Amniotic epithelial cell (primary cell): Measurements from ENCODE around the gene DDX24.

ENCODE experiments used
- DNase-seq: peaks from one replicate; pipeline ENCODE4 v3.0.0-alpha.2; 2010; ENCODE audit warnings: low read depth

DDX24 gene

DNA sequence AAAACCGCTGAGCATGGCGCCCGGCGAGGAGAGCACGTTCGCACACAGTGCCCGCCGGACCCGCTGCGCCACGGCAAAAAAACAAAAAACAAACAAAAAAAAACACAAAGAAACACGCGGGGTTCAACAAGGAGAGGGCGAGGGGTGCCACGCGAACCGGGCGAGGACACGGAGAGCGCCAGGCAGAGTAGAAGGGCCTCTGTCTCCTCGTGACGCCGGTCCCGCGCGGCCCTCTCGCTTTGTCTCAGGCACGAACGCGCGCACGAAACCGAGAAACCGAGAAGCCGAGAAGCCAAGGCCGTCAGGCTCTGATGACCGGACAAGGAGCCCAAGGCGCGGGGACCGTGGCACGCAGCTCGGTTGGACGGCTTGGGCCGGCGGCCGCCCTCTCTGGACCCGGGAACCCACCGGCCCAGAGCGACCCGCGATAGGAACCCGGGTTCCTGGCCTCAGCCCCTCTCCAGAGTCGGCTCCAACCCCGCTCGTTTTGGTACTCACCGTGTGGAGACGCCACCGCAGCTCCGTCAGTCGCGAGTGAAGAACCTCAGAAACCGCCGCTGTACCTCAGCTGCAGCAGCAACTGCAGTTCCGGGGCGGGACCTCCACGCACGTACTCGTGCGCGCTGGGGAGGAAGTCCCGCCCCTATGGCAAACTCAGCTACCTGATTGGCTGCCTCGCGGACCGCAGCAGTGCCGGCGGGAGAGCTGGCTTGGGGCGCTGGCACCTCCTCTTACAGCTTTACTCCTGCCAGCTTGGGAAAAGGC is at the start of gene DDX24, which contains the start of gene IFI27L1:
Gene DDX24 (minus strand): TSS at position 582 of the 765 bp plus-strand sequence. CDS start 1,460 bp downstream, outside the sequence.
Gene IFI27L1 (plus strand): TSS at position 690 of the 765 bp plus-strand sequence. CDS start 15,628 bp downstream, outside the sequence.
- DNase-seq: peak; percentile 89

DNA sequence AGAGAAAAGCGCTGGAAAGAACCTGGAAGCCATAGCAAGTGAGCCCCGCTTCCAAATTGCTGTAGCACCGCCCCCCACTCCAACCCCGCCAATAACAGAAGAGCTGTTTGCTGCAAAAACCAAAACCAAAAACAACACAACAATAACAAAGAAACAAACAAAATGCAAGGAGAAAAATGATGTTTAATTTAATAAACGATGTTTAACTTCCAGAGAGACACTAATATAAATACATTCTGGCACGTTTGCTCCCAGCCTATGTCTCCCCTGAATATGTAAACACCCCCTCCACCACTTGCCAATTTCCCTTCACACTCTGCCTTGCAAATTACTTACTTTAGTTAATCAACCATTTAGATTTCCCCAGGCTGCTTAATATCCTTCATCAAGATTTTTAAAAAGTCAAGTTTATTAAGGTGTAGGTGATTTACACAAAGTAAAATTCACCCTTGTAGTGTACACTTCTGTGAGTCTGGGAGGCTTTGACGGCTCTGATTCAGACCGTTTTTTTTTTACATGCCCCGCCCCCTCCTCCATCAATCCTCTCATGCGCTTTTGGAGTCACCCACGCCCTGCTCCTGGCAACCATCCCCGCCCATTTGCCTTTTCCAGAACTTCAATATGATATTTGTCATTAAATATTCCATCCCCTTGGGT is 48.9 kb upstream of the DDX24 start:
- DNase-seq: peak; percentile 47

DNA sequence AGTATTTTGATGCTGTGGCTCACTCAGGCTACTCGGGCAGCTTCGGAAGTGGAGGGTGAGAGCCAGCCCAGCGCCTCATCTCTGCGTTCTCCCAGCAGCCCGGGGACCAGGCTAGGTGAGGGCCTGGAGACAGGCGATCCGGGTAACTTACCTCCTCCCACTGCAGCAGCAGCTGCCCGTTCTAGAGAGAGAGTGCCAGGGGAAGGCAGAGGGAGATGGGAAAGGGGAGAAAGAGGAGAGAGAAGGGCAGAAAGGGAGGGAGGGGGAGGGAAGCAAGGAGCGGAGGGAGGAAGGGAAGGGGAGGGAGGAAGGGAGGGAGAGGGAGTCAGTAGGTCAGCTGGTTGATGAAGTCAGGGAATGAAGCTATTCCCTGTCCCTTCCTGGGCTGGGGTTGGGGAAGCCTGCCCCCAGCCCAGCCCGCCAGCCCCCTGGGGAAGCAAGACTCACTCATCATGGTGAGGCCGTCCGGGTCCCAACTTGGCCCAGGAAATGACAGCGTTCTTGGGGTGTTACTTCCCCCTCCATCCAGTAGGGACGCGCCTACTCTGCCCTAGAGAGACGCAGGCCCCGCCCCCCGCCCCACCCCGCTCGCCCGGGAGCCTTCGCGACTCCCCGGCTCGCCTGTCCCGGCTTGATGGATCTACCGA is 48.2 kb upstream of the DDX24 start, which contains the start of gene IFI27L2:
Gene IFI27L2 (minus strand): TSS at position 494 of the 647 bp plus-strand sequence. CDS start 40 bp downstream, at position 454.
- DNase-seq: peak; percentile 84

- DNase-seq: no peak
These were observed 47.3 kb upstream of the DDX24 start for GRCh38 chr14:94128216-94128839.

DNA sequence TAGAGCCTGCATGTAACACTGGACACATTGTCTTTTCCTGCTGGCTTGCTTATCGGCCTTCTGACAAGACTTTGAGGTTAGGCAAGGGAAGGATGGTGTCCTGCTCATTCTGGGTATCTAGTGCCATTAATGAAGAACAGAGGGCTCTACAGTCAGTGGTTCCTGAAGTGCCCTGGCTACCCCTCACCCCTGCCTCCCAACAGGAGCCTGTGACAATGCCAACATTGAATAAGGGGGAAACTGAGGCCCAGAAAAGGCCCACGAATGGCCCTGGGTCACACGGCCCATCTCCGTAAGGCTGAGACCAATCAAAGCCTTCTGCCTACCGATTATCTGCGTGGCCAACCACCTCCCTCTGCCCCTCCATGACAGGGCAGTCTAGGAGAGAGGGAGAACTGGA is 46.3 kb upstream of the DDX24 start:
- no peak for DNase-seq

GRCh38 chr14:94126800-94127199 is 45.8 kb upstream of the DDX24 start:
- DNase-seq: no peak

- DNase-seq: no peak
These were observed 45.3 kb upstream of the DDX24 start for GRCh38 chr14:94126419-94126677.

DNA sequence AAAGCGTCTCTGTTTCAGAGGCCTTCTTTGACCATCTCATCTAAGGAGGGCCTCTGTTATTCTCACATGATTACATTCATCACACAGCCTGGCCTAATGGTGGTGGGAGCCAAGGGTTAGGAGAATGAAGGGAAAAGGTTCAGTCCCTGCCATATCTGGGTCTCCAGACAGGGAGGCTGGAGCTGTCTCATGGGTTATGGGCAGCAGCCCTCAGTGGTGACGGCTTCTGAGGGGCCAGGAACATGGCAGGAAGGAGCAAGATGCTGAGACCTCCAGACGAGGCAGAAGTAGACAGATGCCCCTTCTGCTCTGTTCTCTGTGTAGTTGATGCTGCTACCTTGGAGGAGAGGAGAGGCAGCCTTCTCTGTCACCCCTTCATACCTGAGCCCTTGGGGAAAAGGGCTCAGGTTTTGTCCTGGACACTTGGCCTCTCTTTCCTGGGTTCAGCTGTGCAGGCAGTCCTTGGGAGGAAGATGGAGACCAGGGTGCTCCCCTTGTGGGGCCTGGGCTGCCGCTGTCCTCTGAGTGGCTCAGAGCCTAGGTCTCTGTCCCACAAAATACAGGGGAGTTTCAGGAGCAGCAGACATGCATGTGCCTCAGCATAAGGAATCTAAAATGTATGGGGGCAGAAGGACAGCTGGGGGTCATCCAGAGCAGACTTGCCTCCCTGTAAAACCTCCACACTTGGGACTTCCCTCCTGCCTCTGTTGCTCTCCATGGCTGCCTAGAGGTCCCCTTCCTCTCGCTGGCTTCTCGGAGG is 44.8 kb upstream of the DDX24 start:
- DNase-seq: no peak

DNA sequence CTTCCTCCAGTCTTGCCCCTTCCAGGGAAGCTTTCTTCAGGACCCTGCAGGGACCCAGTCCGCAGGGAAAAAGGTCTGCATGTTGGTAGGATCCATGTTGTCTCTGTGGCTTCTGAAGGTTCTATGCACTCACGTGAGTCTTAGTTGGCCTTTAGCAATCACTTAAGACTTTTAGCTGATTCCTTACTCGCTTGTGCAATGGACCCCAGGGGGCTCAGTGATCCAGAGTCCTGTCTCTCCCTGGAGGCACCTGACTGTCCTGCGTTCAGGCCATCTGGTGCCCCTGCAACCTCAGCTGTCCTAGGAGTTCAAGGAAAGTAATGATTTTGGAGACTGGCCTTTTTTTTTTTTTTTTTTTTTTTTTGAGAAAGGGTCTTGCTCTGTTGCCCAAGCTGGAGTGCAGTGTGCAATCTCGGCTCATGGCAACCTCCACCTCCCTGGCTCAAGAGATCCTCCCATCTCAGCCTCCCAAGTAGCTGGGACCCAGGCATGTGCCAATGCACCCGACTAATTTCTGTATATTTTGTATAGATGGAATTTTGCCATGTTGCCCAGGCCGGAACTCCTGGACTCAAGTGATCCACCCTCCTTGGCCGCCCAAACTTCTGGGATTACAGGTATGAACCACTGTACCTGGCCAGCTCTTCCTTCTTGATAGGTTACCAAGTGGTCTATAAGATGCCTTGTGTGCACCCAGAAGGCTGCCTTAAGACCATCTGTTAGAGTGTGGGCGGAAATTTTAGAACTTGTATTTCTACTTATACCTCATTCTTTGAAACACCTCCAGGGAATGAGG is 43.8 kb upstream of the DDX24 start:
- no peak for DNase-seq

- no peak for DNase-seq
These were observed 42.9 kb upstream of the DDX24 start for GRCh38 chr14:94123868-94124267.

DNA sequence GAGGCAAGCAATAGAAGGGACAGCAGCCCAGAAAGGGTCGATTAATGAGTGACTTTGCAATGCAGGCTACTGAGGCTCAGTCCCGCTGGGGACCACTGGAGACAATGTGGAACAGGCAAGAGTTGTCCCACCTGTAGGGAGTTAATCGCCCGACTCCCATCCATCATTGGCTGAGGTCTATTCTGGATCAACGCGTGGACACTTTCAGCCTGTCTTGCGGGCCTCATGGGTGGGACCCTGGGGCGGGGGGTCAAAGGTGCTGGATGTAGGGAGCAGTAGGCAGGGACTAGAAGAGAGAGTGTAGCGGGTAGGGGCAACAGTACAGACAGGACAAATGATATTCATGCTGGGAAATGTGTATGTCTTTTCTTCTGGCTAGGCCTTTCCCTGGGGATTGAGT is 42.3 kb upstream of the DDX24 start:
- DNase-seq: no peak

DNA sequence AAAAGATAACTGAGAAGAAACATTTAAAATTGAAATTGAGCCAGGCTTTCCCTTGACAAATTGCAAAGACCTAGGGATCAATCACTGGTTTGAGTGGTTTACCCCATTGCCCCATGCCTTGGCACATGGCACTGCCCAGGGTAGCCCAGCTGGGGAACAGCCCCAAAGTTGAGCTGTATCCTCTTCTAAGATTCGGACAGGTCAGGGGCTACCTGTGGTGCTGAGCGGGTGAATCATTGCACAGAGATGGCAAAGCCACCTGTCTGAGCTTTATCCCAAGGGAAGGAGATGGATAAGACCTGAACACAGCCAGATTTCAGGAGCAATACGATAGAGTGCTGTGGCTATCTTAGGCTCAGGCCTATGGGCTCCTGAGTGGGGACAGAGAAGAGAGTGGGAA is 41.4 kb upstream of the DDX24 start:
- no peak for DNase-seq

DNA sequence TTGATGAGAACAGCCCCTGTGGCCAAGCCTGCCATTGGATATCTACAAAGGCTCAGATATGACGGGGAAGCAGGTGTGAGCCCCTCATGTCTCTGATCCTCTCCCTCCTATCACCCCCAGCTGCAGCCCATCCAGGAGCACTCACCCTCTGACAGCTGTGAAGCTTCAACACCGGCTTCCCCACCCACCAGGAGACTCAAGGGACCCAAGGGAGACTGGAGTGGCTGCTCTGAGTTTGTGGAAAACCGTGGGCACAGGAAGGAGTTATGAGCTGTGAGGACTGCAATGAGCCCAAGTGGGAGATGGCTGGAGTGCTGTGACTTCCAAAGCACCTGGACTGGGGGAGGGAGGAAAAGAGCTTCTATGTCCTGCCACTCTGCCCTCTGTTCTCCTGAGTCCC is 40.5 kb upstream of the DDX24 start:
- DNase-seq: no peak

GRCh38 chr14:94120667-94121340 is 39.8 kb upstream of the DDX24 start:
- no peak for DNase-seq

DNA sequence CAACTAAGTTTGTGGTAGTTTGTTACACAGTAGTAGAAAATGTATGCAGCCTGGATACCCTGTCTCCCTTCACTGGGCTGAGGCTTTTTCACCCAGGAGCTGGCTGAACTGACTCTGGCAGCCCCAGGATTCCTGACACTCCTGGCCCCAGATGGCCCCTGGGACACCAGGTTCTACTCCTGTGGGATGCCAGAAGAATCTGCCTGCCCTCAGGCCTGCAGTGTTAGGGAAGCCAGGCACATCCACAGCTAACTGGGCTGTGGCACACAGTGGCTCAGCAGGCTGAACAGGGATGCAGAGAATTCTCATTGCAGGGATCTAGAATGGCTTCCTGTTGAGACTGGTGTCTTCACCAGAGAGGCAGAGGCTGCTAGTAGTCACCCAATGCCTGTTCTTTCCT is 38.1 kb upstream of the DDX24 start:
- no peak for DNase-seq

- DNase-seq: no peak
These were observed 36.9 kb upstream of the DDX24 start for GRCh38 chr14:94117856-94118255.

DNA sequence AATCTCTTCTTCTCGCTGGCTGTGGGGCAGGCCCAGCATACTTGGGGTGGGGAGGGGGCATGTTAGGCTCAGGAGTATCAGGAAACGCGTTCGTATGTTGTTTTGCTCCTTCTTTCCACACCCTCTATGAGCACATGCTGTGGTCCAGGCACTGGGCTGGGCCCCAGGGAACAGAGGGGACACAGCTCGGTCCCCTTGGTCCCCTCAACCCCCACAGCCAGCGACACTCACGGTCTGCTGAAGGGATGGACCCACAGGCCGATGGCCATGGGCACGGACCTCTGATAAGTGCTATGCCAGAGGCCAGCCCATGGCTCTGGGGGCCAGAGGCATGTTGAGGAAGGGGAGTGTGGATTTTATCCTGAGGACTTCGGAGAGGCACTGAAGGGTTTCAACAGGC is 35.7 kb upstream of the DDX24 start:
- no peak for DNase-seq

GRCh38 chr14:94115631-94116030 is 34.6 kb upstream of the DDX24 start:
- no peak for DNase-seq

GRCh38 chr14:94115058-94115591 is 34.1 kb upstream of the DDX24 start:
- DNase-seq: no peak

GRCh38 chr14:94114589-94115057 is 33.6 kb upstream of the DDX24 start:
- no peak for DNase-seq
